A673 (cell line): Measurements from ENCODE around the gene NCOR2. TPM values are rescaled to one million over a fixed set of nuclear protein-coding genes. Genes with fewer than 3 reads are reported as not detected.

Experiments
- BruUV-seq: library from RNA; stranded (reverse); fragments of 400-500 nt; replicated peaks from 2 replicates; lab custom pipeline; 2021; lab: Mats Ljungman, UMichigan
- CTCF ChIA-PET: fragments of 300-600 bp; sonication (Branson Sonifier 250); formaldehyde crosslinking; loops from one replicate; lab custom pipeline; 2022; ENCODE audit warnings: antibody characterized with exemption; lab: Charles Lee
- POLR2A ChIA-PET: fragments of 300-600 bp; sonication (Branson Sonifier 250); formaldehyde crosslinking; loops from one replicate; lab custom pipeline; 2022; ENCODE audit warnings: antibody characterized with exemption; ENCODE audit not compliant: low non-redundant PET; lab: Charles Lee
- DNase-seq: peaks from one replicate; pipeline ENCODE4 v3.0.0-alpha.2; 2015; ENCODE audit warnings: low spot score
- H3K27ac ChIP-seq: fragments of 200-600 bp; sonication (generic); 2 replicates; pipeline ENCODE4 v1.5.1; 2016; ENCODE audit warnings: mixed run types, low read depth, mild to moderate bottlenecking, mixed read lengths, antibody characterized with exemption, low read length; ENCODE audit not compliant: poor library complexity, severe bottlenecking
- H3K27me3 ChIP-seq: fragments of 200-600 bp; sonication (generic); replicated peaks from 2 replicates; pipeline ENCODE4 v1.6.1; 2017; ENCODE audit warnings: mixed run types, low read depth, mild to moderate bottlenecking, mixed read lengths, antibody characterized with exemption, low read length; ENCODE audit not compliant: insufficient read depth, poor library complexity
- H3K36me3 ChIP-seq: fragments of 200-600 bp; sonication (generic); 2 replicates; pipeline ENCODE4 v1.6.1; 2016; ENCODE audit warnings: mixed run types, mild to moderate bottlenecking, mixed read lengths, antibody characterized with exemption, low read length; ENCODE audit not compliant: insufficient read depth, poor library complexity, severe bottlenecking
- H3K4me1 ChIP-seq: fragments of 200-600 bp; sonication (generic); 2 replicates; pipeline ENCODE4 v1.6.1; 2017; ENCODE audit warnings: mixed run types, mild to moderate bottlenecking, mixed read lengths, antibody characterized with exemption, low read length; ENCODE audit not compliant: insufficient read depth, poor library complexity, severe bottlenecking
- H3K4me3 ChIP-seq: fragments of 200-600 bp; sonication (generic); 2 replicates; pipeline ENCODE4 v1.5.1; 2016; ENCODE audit warnings: low read depth, mixed run types, mild to moderate bottlenecking, mixed read lengths, low read length; ENCODE audit not compliant: poor library complexity, severe bottlenecking
- H3K9me3 ChIP-seq: fragments of 200-600 bp; sonication (generic); 2 replicates; pipeline ENCODE4 v1.6.1; 2016; ENCODE audit warnings: mixed run types, low read depth, mild to moderate bottlenecking, mixed read lengths, antibody characterized with exemption, low read length; ENCODE audit not compliant: poor library complexity, severe bottlenecking
- CTCF ChIP-seq: fragments of 300-800, 200-600 bp; sonication (generic); conservative IDR thresholded peaks from 2 replicates; pipeline ENCODE4 v1.5.1; 2017; ENCODE audit warnings: low read depth, mild to moderate bottlenecking, antibody characterized with exemption, low read length, moderate library complexity, mixed read lengths
- EZH2 ChIP-seq: fragments of 200-600 bp; sonication (generic); IDR thresholded peaks from 2 replicates; pipeline ENCODE4 v1.6.1; 2017; ENCODE audit warnings: borderline replicate concordance, low read depth, mild to moderate bottlenecking, mixed read lengths, antibody characterized with exemption, low read length; ENCODE audit not compliant: poor library complexity, severe bottlenecking
- intact Hi-C: fragments of 100-400 bp; cut with micrococcal nuclease; formaldehyde crosslinking; loops from one replicate; pipeline ENCODE4 v1.10.0; 2022; ENCODE audit not compliant: unreplicated experiment
- total RNA-seq: library from RNA; stranded (reverse); gene quantifications from 2 replicates; pipeline ENCODE4 v1.2.3, GENCODE V29; 2021

Gene NCOR2
- total RNA-seq, 1 experiment from 2014 or later = 227 TPM

DNA sequence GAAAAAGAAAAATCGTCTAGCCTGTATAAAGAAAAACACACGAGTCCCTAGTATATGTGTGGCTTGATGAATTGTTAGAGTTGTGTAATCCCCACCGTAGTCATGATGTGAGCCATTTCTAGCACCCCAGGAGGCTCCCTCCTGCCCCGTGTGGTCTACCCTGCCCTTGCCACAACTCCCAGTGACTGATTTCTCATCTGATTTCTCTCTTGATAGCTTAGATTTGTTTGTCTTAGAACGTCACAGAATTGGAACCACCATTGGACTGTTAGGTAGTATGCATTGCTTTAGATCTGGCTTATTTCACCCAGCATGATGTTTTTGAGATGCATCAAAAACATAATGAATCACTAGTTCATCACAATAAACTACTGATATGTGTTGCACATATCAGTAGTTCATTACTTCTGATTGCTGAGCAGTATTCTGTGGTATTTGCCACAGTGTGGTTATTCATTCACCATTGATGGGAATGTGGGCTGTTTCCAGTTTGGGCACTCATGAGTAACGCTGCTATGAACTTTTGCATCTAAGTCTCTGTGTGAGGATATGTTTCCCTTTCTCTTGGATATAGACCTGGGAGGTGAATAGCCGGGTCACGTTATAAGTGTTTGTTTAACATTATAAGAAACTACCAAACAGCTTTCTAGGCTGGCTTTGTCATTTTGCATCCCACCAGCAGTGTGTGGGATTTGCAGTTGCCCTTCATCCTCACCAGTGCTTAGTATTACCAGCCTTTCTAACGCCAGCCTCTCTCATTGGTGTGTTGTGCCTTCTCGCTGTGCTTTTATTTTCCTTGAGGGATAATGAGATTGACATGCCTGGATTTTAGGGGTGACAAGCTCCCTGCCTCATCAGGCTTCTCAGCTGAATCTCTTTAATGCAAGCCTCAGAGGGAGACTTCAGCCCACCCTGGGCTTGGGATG lies 31.9 kb upstream of the NCOR2 start:
- no peak for TF ChIP-seq EZH2
- Histone ChIP-seq H3K27me3 (no peaks in the 10 kb centered on the region), H3K9me3 (no peaks in the 10 kb centered on the region), H3K4me1 (no peaks in the 10 kb centered on the region), H3K4me3 (no peak overlapping the region), H3K27ac (no peak overlapping the region), H3K36me3 (no peaks in the 10 kb centered on the region)
- intact Hi-C loops = no loop called here
- POLR2A ChIA-PET = no interaction called here
- BruUV-seq = no TSS peak
- CTCF ChIA-PET = no interaction called here
- no peak for DNase-seq

DNA sequence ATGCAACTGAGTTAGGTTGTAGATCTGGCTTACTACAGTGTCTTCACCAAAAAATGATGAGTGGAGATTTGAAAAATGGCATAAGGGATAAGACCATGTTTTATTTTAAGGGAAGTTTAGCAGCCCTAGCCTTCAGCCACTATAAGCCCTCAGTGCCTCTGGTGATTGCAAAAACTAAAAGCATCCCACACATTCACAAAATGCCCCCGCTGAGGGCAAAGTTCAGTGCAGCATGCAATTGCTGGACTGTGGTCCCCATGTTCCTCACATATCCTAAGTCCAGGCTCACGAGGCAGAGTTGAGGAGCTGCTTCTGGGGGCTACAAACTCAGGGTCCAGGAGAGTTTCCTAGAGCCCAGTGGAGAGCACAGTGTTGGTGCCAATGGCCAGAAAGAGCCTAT lies 29.6 kb upstream of the NCOR2 start:
- Histone ChIP-seq H3K9me3 (no peaks in the 10 kb centered on the region), H3K27me3 (no peaks in the 10 kb centered on the region), H3K27ac (no peak overlapping the region), H3K4me3 (no peak overlapping the region), H3K4me1 (no peaks in the 10 kb centered on the region), H3K36me3 (no peaks in the 10 kb centered on the region)
- ChIA-PET CTCF (no interaction called here), POLR2A (no interaction called here)
- BruUV-seq = no TSS peak
- TF ChIP-seq CTCF (no peak), EZH2 (no peak)
- DNase-seq = no peak
- intact Hi-C loops = no loop called here

GRCh38 chr12:124595444-124595843 lies 28.0 kb upstream of the NCOR2 start:
- POLR2A ChIA-PET = no interaction called here

More at GRCh38 chr12:124595444-124595843, 28.0 kb upstream of the NCOR2 start:
- Histone ChIP-seq H3K9me3 (no peaks in the 10 kb centered on the region), H3K4me1 (no peaks in the 10 kb centered on the region), H3K27ac (no peak overlapping the region), H3K4me3 (no peak overlapping the region), H3K36me3 (no peaks in the 10 kb centered on the region), H3K27me3 (no peaks in the 10 kb centered on the region)
- CTCF ChIA-PET = no interaction called here
- intact Hi-C loops = no loop called here
- DNase-seq = no peak
- no TSS peak for BruUV-seq
- no peak for TF ChIP-seq EZH2
- no peak for TF ChIP-seq CTCF
